Stimulated activated CD4-positive, alpha-beta T cell treated with anti-CD3 and anti-CD28 coated beads, Interleukin-2, amount 100 ng/mL, for 48 hours (primary cell): ENCODE results near the gene ATXN3L.
"Not testable (repeated sequence)": the region's sequence is repeated elsewhere in the genome, so short reads cannot be mapped to it uniquely, and the experiment has no call there.

Experiments used
- DNase-seq, 2 donors: peaks; one replicate each; pipeline ENCODE4 v3.0.0-alpha.2; 2020

Gene ATXN3L

DNA sequence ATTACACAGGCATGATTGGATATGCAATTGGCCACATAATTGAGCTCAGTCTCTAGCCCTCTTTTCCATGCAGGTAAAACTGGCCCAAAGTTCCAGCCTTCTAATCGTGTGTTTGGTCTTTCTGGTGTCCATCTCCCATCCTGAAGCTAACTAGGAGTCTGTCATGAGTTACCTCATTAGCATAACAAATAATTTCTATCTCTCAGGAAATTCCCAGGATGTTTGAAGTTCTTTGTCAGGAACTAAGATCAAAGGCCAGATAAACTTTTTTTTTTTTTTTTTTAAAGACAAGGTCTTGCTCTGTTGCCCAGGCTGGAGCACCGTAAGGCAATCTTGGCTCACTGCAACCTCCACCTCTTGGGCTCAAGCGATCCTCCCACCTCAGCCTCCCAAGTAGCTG is 15.8 kb downstream of the ATXN3L start:
- no peak for DNase-seq

DNA sequence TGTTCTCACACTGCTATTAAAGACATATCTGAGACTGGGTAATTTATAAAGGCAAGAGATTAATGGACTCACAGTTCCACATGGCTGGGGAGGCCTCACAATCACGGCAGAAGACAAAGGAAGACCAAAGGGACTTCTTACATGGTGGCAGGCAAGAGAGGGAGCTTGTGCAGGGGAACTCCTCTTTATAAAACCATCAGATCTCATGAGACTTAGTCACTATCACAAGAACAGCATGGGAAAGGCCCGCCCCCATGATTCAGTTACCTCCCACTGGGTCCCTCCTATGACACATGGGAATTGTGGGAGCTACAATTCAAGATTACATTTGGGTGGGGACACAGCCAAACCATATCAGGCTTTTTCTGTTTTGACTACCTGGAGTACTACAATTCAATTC is 16.6 kb downstream of the ATXN3L start:
- not testable (repeated sequence) for DNase-seq

DNA sequence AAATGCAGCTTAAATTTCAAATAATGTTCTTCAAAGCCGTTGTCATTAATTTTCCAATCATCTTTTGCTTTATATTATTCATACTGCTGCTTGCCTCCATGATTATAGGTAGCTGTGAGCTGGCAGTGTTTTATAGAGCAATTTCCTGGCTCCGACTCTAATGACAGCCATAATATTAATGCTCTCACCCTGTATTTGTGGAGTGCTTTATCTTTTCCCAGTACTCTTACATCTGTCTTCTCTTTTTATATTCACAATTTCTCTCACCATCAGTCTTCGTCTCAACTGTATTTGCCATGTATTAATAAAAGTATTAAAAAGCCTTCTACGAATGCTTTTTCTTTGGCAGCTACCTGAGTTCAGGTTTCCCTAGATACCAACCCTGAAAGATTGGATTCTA is 21.0 kb downstream of the ATXN3L start:
- no peak for DNase-seq

DNA sequence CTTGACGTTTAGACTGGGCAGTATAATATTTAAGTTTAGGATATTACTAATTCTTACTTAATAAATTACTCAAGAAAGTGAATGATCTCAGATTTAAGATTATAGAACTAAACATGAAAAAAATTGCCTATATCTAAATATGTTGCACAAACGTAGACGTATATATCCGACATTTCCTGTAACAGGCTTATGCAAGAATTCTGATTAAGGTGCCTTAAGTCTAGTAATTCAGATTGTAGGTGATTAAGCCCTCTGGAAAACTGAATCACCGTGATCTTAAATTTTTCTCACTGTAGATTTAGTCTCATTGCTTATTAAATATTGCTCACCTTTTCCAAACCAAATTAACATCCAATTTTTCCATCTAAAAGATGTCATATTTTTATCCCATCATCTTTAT is 24.0 kb downstream of the ATXN3L start:
- no peak for DNase-seq

DNA sequence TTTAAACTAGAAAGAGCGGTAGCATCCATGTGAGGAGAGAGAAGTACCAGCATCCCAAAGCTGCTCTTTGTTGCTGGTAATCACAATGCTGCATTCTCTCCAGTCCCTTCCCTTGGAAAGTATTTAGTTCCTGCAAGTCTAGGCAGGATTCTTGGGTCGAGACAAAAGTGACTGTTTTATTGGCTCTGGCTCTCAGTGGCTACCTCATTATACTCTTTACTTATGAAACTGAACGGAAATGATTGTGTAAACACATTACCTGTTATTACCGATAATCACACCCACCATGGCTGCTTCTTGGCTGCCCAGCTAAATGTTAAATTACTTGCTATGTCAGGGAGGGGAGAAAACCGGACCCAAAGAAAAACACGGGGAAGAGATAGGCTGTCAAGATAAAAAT is 26.2 kb downstream of the ATXN3L start:
- DNase-seq: no peak

DNA sequence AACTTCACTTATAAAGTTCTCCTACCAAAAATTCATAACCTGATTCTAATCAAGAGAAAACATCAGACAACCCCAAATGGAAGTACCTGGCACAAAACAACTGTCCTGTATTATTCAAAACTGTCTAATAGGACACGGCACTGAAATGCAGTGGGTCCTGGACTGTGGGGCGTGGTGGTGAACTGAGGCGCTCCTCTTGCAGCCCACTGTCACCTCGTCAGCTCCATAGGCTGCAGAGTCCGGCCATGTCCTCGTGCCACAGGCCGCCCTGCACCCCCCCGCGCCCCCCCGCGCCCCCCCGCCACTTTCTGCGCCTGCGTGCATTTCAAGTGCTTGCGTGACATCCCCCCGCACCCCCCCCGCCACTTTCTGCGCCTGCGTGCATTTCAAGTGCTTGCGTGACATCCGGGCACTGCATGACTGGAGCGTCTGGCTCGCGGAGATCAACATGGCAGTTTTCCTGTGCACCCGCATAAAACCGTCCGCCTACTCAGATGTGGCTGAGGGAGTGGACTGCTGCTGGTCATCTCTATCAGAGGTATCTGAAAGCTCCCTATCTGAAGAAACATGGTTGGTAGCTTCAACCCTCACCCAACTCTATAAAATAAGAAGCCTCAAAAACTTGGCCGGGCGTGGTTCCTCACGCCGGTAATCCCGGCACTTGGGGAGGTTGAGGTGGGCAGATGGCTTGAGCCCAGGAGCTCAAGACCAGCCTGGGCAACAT is 28.8 kb downstream of the ATXN3L start:
- no peak for DNase-seq

DNA sequence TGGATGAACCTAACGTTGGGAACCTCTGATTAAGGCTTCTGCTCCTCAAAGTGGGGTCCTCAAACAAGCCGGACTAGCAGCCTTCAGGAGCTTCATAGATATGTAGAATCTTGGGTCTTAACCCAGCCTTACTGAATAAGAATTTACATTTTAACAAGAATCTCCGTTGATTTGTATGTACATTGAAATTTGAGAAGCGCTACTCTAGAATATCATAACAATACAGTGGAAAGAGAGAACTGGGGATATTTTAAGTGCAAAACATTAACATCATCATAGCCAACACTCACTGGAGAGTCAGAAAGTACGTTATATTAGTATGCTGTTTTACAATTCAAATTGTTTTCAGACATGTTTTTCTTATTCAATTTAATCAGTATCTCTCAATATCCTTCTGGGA is 31.2 kb downstream of the ATXN3L start:
- DNase-seq: no peak

DNA sequence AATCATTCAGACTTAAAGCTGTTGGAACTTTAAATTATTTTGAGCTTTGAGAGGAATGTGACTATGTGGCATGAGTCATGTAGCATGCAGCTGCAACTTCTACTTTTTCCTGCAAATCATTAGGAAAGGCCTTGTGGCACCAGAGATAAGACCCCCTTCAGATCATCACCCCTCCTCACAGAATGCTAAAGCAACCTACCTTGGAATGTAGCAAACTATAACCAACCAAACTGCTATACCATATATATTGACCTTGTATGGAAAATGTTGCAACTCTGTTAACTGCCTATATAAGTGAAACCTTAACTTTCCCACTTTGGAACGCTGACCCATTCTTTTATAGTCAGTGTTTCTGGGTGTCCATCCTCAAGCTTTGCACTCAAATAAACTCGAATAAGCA is 32.0 kb downstream of the ATXN3L start:
- DNase-seq: no peak

DNA sequence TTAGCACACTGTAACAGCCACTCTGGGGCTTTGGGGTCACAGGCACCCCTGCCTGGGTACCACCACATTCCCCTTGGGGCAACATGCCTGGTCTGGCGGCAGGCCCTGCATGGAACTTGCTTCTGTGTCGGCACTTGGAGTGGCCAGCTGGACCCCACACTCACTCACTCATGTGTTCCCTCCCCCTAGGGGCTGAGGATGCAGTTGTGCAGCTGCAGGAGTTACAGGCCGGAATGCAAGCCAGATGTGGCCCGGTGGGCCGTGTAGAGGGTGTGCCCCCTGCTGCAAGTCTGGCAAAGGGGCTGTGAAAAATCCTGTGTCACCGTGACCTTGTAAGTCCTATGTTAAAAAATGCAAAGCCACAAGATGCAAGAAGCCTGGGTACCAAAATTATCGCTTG is 34.2 kb downstream of the ATXN3L start:
- no peak for DNase-seq

DNA sequence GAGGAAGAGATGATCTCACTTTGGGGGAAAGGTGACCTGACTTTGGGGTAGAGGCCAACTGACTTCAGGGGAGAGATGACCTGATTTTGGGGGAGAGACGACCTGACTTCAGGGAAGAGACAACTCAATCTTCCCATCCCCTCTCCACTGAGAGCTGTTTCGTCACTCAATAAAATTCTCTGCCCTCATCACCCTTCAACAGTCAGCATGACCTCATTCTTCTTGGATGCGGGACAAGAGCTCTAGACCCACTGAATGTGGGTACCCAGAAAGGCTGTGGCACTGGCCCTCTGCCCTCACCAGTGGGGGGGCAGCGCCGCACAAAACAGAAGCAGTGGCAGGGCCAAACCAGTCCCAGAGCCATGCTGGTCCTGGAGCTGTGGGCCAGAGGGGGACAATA is 34.6 kb downstream of the ATXN3L start:
- no peak for DNase-seq

DNA sequence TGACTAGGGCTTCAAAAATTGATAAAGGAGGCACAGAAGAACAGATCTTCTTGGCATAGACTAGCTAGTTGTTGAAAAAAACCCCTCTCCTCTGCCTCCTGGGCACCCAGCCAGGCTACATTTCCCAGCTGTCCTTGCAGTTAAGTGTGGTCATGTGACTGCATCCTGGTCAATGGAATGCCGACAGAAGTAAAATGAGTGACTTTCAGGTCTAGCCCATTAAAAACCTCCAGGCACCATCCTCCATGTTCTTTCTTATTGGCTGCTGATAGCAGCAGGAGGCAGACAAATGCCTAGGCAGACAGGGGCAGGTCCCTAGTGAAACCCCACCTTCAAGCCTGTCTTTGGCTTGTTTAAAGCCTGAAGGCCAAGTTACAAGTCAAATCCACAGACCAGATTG is 35.3 kb downstream of the ATXN3L start:
- no peak for DNase-seq

DNA sequence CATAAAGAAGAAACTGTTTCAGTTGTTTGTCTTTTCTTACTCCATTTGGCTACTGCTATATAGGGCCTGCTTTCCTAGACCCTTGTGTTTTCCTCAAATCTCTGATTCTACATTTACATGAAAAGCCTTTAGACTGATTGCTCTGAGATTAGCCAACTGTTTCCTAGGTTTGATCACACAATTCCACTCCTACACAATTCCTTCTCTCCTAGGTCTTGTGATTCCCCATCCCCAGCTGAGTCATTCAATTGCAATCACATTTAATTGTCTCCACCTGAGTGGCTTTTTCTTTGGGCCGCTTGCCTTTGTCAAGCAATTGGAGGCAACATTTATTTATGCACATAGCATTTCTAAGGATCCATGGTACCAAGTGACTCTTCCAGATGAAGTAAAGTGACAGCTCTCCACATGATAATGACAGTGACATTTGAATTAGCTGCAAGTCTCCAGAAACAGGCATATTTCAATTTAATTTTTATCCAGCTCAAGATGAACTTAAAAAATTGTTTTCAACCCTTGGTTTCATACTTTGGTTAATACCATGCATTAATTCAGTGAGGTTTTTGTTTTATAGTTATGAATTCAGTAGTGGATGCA is 35.8 kb downstream of the ATXN3L start:
- DNase-seq: no peak

DNA sequence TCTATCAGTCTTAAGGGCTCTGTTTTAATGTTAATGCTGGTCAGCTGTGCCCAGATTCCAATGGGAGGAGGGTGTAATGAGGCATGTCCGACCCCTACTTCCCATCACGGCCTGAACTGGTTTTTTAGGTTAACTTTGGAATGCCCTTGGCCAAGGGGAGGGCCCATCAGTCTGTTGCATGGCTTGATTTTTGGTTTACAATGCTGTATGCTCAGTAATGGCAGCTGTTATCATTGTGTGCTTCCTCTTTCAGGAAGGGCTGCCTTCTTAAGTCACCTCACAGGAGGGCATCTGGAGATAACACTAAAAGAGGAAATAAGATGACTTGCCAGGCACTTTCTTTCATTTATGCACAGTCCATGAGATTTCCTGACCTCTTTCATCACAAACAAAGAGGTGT is 36.3 kb downstream of the ATXN3L start:
- DNase-seq: no peak

DNA sequence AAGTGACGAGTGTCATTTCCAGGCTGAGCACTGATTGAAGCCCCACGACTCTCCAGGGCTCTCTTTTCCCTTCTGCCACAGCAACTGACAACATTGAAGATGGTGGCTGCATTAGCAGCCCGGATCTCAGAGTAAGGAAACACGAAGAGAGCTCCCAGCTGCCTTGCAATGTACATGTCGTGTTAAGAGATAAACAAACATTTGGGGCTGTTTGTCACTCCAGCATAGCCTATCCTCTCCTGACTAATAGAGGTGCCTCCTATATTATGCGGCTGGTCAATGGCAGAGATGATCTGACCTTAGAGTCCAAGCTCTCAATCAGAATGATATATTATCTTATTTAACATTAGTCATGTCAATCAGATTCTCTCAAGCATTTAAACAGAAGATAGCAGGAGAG is 38.6 kb downstream of the ATXN3L start:
- no peak for DNase-seq

DNA sequence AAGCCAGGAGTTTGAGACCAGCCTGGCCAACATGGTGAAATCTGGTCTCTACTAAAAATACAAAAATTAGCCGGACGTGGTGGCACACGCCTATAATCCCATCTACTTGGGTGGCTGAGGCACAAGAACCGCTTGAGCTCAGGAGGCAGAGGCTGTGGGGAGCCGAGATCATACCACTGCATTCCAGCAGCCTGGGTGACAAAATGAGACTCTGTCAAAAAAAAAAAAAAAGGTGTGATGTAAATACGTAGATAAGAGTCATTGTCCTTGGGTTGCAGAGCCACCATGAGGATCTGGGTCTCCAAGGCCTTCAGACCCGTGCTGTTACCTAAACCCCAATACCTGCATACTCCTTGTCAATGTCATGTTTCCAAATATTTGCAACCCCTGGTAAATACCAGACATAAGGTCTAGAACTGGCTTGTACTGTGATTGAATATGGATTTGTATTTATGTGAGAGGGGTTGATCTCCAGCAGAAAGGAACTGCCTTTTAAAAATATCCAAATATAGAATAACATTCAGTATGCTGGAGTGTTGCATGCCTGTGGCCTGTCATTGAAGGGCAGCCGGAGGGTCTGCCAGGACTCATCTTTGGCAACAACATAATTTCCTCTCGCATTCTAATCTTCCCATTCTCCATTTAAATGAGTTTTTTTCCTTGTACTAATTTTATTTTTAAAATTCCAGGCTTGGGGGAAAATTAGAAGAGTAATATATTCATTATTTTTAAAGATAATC is 40.4 kb downstream of the ATXN3L start:
- DNase-seq: no peak

DNA sequence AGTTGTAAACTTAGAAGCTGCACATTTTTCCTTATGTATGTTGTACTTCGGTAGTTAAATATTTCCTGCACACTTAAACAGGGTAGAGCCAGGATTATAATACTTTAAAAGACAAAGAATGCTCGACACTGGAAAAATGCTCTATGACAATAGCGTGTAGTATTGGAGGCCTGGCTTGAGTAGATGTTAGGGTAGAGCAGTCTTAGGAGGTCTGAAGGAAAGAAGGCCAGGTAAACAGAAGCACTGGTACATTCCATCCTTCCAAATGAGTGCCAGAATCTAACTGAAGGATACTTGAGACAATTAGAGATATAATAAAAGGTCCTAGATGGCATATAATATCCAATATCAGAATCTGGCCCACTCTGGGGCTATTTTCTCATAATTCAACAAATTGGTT is 42.3 kb downstream of the ATXN3L start:
- DNase-seq: no peak

DNA sequence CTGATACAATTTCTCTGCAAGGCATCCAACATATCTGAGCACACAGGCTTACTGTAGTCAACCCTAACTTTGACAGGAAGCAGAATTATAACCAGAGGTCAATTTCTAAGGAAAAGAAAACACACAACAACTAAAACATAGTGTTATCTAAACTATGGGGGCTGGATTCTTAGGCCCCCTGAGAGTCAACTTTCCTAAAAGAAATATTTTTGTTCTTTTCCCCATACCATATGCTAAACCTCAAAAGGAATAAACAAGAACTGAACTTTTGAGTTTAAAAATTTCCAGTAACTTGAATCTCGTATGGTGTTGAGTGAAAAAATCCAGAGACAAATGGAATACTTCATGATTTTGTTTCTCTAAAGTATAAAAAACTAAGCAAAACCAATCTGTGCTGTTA is 42.9 kb downstream of the ATXN3L start:
- no peak for DNase-seq

DNA sequence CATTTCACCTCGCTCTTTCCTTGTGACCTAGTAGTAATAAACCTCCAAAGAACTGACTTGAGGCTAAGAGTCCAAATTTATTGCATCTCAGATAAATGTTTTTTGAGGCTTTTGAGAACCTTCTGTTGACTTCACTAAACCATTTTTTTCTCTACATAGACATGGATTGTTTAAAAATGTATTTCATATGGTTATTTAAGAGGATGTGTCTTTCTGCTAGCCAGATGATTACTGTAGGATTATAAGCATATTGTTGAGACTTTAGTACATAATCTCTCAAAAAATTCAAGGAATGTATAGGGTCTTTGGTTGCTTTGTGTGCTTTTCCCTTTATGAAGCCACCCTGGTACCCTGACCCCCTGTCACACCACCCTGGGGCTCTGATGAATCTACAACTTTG is 44.8 kb downstream of the ATXN3L start:
- DNase-seq: no peak

DNA sequence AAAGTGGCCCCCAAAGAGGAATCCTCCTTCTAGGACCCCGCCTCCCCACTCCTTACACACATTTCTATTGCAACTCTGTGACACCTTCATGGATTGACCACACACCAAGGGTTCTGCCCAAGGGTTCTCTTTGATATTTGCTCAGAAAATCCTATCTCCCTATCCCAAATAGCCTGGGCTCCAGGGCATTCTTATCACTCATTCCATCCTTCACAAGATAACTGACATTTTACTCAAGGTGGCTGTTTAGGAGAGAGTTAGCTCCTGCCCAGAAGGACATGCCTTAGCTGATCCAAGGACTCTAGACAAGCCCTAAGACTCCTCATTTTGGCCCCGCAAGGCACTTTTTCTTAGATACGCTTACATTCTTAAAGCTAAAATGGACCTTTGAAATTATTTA is 47.4 kb downstream of the ATXN3L start:
- DNase-seq: no peak

DNA sequence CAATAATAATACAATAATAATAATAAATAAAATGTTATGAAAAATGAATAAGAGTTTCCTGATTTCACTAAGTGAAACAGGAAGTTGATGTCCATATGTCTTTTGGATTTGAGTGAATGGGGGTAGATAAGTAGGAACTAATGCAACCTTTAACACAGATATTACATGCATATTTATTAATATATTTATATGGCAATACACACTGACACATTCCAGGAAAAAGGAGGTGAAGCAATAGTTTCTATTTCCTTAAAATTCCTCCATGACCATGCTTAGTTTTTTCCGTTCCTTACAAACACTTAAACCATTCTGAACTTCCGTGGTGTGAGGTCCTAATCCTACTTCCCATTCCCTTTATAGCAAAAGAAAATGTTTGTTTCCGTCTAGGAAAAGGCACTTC is 48.3 kb downstream of the ATXN3L start:
- DNase-seq: no peak

DNA sequence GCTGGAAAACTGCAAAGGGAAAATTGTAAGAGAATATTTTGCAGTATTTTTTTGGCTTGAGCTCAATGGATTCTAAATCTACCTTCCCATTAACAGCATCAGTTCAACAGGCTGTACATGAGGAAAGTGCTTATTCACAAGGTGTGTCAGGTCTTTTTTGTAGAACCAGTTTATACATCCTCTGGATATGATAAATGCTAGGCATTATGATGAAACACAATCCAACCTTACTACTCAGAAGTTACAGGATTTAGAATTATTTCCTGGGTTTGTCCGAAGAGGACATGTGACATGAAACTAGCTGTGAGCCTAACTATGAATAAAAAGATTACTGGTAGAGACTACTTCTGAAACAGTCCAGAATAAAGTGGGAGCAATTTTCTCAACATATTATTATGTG is 49.5 kb downstream of the ATXN3L start:
- no peak for DNase-seq

DNA sequence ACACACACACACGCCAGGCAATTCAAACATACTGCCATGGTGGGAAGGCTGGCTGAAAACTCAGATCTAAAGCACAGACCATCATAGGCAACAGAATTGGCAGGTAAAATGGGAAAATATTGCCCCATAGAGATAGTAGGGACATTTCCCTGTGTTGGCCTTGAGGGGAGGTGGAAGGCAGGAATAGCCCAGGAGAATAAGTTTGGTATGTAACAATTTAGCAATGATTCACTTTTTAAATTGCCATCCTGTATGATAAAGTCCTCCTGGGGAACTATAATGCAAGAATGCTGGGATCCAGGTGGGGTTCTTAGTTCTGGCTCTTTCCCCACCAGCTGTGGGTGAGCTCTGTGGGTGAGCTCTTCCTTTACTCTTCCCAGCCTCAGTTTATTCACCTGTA is 51.0 kb downstream of the ATXN3L start:
- DNase-seq: no peak
